Hypothalamus (tissue), 51 donors: Measurements from ENCODE around the gene ZNF547.
"Not testable (repeated sequence)": the region's sequence is repeated elsewhere in the genome, so short reads cannot be mapped to it uniquely, and the experiment has no call there.

ENCODE experiments used
- DNase-seq, 51 donors: peaks; one replicate each; lab custom pipeline; 2025; lab: John Stamatoyannopoulos, UW

ZNF547 gene

GRCh38 chr19:57366776-57367175 is 3.4 kb downstream of the ZNF547 start:
- DNase-seq = no peak

GRCh38 chr19:57374179-57374578 is 10.8 kb downstream of the ZNF547 start:
- DNase-seq = no peak

GRCh38 chr19:57374647-57375046 is 11.3 kb downstream of the ZNF547 start:
- DNase-seq = not testable (repeated sequence)

DNA sequence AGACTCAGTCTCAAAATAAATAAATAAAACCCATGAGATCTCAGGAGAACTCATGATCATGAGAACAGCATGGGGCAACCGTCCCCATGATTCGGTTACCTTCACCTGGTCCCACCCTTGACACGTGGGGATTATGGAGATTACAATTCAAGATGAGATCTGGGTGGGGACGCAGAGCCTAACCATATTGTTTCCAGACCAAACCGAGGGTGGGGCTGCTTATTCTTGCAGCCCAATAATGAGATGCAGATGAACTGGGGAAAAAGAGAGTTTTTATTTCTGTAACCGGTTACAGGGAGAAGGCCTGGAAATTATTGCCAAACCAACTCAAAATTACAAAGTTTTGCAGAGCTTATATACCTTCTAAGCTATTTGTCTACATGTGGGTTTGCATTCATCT is 12.8 kb downstream of the ZNF547 start:
- no peak for DNase-seq

- DNase-seq = no peak
Measured at GRCh38 chr19:57377498-57378146, 14.3 kb downstream of the ZNF547 start.

GRCh38 chr19:57380923-57381322 is 17.6 kb downstream of the ZNF547 start:
- DNase-seq = no peak

GRCh38 chr19:57382806-57383488 is 19.6 kb downstream of the ZNF547 start:
- no peak for DNase-seq

GRCh38 chr19:57389194-57389729 is 25.9 kb downstream of the ZNF547 start:
- no peak for DNase-seq

DNA sequence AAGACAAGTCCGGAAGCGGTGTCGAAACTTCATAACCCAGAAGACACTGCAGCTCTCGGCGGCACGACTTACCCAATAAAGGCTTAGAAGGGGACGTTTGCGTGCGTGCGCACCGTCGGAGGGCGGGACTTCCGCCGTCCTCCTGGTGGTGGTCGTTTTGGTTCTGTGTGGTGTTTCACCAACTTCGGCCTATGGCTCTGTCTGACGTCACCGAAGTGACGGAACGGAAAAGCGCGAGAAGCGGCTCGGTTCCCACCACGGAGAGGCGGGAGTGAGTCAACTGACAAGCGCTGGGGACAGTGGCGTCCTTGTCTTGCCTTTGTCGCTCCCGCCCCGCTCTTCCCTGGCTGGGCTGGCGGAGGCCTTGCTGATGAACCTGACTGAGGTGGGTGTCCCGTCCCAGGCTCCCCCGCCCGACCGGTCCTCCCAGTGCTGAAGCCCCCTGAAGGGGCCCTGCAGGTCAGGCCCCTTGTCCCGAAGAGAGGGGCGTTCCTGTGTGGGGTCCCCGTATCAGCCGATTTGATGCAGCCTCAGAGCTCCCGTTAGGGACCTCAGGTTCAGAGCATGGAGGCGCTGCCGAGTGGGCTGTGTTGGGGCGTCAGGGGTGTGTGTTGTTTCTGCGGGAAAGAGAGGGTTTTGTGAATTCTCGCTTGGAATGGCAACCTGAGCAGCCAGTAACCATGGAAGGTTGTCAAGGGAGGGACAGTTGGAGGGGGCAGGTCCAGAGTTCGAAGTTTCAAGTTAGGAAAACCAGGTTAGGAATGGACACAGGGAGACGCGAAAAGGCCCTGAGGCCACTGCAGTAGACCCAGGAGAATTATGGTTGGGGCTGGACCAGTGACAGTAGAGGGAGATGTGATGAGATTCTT is 26.6 kb downstream of the ZNF547 start, which contains the start of gene ZNF548:
Gene ZNF548, plus strand, starts transcription at position 125 of the 869 bp plus-strand sequence. Its CDS starts 246 bp downstream, at position 371.
- peak; percentile 72 to 99 (median 95) for DNase-seq

DNA sequence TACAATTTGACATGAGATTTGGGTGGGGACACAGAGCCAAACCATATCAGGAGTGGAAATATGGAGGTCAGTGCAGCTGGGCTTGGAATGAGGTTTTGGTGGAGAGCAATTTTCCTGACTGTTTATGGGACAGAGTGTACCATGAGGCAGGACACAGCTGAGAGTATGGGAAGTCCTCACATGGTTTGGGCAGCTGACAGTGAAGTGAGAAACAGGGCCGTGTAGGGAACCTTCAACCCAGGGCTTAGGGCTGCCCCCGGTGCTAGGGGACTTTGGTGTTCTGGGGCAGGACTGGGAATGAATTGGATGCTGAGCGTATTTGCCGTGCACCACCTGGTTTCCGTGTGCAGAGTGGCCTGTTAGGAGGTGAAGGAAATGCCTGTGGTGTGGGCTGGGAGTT is 32.4 kb downstream of the ZNF547 start:
- DNase-seq = no peak

- DNase-seq = no peak
Measured at GRCh38 chr19:57398868-57399267, 35.5 kb downstream of the ZNF547 start.

- no peak for DNase-seq
Measured at GRCh38 chr19:57403737-57404563, 40.6 kb downstream of the ZNF547 start.

DNA sequence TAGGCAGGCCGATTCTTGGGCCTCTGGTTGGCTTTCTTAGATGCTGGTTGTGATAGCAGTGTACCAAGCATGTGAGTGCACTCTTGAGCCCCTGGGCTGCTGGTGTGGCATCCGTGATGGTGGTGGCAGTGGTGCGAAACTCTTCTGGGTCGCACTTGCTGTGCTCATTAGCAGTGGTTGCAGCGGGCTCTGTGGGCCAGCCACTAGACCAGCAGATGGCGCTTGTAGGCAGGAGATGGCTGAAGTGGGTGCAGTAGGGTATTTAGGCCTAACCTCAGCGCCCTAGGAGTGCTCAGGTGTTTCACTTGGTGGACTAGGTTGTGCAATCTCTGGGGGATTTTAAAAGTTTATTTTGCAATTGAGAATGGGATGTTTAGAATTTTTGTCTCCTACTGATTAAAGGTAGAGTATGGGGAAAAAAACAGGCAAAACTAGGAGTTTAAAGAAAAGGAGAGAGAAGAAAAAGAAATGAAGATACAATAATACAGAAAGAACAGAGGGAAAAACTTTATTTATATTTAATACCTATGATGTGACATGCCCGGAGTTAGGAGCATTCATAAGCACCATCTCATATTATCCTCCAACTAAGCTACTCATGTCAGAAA is 43.3 kb downstream of the ZNF547 start:
- DNase-seq = peak in 32 of 51 donors; percentile 0 to 46 (median 10)

DNA sequence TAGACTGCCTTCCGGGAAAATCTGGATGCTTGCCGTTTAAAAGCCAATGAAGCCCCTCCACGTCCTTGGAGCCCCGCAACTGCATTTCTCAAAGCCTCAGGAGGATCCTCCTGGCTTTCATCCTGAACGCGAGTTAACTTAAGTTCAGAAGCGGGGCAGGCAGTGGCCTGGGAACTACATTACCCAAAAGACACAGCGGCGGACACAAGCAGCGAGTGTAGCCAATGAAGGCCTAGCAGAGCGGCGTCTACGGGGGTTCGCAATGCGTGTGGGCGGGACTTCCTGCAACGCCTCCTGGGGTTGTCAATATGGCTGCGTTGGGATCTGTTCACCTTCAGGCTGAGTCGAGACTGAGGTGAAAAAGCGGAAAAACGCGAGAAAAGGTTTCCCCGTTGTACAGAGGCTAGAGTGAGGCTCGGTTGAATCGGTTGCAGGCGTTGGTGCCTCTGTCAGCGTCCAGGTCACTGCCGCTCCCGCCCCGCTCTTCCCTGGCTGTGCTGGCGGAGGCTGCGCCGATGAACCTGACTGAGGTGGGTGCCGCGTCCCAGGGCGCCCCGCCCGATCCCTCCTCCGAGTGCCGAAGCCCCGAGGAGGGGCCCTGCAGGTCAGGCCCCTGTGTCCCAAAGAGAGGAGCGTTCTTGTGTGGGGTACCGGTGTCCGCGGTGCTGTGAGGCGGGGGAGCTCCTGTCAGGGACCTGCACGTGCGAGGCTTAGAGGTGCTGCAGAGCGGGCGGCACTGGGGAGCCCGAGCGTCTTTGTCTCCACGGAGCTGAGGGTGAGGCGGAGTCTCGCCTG is 47.7 kb downstream of the ZNF547 start, which contains the start of gene ZNF17:
Gene ZNF17, plus strand, starts transcription at position 285 of the 795 bp plus-strand sequence. CDS start 2,455 bp downstream, outside the sequence.
- DNase-seq = peak; percentile 35 to 96 (median 88)

- no peak for DNase-seq
Measured at GRCh38 chr19:57419439-57419838, 56.1 kb downstream of the ZNF547 start.

DNA sequence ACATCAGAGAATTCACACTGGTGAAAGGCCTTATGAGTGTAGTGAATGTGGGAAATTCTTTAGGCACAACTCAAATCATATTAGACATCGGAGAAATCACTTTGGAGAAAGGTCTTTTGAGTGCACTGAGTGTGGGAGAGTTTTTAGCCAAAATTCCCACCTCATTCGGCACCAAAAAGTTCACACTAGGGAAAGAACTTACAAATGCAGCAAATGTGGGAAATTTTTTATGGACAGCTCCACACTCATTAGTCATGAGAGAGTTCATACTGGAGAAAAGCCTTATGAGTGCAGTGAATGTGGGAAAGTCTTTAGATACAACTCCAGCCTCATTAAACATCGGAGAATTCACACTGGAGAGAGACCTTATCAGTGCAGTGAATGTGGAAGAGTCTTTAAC is 57.7 kb downstream of the ZNF547 start:
- no peak for DNase-seq
